HG02852 (cell line): ENCODE data around the gene BRD3OS.

ENCODE experiments used
- ATAC-seq: cut with Tn5 transposase; IDR thresholded peaks from one replicate; pipeline ENCODE4 v1.9.1; 2021; ENCODE audit warnings: mild to moderate bottlenecking, moderate library complexity; ENCODE audit not compliant: unreplicated experiment

The BRD3OS gene, protein sequence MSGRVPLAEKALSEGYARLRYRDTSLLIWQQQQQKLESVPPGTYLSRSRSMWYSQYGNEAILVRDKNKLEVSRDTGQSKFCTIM

DNA sequence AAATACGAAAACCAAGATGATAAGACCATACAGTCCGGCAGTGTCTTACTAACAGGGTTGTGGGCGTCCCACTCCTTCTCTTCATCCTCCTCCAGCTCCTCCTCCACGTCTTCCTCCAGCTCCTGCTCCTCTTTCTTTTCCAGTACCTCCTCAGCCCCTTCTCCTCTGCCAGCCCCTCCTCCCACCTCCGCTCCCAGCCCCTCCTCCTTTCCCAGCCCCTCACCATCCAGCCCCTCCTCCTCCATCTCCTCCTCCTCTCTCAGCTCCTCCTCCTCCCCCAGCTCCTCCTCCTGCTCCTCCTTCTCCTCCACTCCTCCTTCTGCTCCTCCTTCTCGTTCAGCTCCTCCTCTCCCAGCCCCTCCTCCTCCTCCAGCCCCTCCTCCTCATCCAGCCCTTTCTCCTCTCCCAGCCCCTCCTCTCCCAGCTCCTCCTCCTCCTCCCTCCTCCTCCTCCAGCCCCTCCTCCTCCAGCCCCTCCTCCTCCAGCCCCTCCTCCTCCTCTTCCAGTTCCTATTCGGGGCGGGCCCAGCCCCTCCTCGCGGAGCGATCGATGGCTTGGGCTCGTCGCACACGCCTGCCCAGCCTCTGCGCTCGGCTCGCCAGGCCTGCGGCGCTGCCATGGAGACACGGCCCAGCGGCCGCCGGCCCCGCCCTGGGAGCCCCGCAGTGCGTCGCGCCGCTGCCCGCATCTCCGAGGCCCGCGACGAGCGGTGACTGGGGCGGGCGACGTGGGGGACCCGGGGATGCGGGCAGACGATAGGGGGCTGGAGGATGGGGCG is at the start of gene BRD3OS:
Gene BRD3OS, plus strand, starts transcription at position 654 of the 778 bp plus-strand sequence. CDS start 1,267 bp downstream, outside the sequence.
- peak; percentile 72 for ATAC-seq

DNA sequence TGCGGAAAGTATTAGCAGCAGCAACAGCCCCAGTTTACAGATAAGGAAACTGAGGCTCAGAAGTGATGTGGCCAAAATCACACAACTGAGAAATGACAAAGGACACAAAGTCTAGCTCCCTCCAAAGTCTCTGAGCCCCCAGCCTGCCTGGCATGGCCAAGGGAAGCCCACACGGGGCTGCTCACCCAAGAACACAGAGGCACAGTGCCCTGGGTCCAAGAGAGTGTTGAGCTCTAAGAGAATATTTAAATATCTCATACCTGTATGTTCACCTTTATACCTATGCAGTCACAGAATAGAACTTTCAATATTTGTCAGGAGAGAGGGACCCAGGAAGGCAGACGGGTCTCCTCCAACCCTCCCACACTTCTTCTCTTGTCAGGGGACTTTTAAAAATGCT is 49.8 kb upstream of the BRD3OS start:
- ATAC-seq = no peak

DNA sequence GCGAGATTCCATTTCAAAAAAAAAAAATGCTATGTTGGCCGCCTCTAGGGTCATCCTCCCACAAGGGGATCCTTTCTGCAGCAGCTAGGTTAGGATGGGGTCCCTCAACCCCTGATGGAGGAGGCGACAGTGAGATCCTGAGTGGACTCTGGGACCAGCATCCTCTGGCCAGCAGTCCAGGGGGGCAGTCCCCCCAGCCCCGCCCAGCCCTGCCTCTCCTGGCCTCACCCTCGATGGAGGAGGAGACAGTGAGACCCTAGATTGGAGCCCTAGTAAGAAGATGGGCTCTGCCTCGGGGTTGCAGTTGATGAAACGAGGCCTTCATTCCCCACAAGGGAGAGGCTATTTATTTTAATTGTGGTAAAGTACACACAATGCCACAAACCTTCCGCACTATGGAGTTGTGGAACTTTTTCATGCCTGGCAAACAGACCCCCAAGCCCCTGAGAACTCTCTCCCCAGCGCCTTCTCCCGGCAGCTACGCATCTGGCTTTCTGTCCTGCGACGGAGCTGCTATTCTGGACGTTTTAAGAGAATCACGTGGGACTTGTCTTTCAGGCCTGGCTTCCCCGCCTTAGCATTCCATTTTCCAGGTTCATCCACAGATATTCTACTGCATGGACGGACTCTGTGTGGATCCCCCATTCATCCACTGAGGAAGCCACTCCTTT is 49.0 kb upstream of the BRD3OS start:
- ATAC-seq = no peak

DNA sequence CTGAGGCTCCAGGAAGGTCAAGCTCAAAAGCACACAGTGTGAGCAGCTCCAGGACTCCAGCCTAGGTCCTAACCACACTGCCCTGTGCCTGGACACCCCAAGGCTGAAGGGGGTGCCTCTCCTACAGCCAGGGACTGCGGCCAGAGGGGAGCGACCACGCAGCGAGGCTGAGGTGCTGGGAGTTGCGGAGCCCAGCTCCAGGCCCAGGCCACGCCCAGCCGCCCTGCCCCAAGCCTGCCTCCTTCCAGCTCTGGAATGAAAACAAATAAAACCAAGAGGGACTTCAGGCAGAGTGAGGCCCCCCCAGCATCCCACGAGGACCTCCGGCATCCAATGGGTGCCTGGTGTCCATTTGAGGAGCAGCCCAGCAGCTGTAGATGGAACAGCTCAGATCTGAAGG is 48.4 kb upstream of the BRD3OS start:
- ATAC-seq = no peak

DNA sequence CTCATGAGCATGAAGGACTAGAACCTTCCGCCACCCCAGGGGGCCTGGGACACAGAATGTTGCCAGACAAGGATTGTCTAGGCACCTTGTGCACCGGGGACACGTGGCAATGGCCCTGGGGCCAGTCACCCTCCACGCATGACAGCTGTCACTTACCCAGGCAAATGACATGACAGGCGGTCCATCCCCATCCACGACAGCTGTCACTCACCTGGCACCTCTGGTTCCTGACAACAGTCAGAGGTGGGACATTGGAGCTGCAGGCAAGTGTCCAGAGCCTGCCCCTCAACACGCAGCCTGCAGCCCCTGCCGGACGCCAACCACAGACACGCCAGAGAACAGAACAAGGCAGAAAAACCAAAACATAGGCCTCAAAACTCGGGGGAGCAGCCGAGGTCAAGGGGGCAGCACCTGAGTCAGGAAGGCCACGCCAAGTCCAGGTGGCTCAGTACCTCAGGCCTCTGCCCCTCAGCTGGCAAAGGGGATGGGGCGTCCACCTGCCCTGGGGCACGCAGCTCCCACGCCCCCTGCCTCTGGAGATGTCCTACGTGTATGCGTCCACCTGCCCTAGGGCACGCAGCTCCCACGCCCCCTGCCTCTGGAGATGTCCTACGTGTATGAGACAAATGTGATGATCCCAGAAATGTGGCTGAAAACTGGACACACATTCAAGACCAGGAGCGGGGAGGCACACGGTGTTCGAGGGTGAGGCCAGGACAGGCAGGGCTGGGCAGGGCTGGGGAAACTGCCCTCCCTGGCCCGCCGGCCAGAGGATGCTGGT is 47.7 kb upstream of the BRD3OS start:
- ATAC-seq = no peak

DNA sequence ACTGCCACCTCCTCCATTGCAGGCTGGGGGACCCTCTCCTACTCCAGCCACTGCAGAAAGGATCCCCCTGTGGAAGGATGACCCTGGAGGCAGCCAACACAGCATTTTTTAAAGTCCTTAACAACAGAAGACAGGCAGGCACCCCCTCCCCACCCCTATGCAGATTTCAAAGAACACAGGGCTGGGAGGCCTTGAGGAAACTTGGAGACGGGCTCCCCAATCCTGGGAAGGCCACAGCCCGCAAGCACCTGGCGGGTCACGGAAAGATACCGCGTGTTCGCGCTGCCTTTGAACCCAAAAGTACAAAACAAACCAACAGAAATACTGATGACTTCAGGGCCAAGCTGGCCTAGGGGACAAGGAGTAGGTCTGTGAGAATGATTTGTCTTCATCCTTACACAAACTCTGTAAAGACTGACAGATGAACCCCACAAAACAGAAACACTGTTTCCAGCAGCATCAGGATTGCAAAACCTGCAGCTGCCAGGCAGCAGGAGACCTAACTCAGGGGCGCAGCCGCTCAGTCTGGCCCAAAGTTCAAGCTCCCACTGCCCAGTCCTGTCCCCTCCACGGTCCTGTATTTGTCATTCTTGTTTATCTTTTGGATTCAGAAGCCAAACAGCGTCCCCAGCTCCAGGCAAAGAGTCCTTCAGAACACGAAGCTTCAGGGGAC is 46.9 kb upstream of the BRD3OS start:
- no peak for ATAC-seq

DNA sequence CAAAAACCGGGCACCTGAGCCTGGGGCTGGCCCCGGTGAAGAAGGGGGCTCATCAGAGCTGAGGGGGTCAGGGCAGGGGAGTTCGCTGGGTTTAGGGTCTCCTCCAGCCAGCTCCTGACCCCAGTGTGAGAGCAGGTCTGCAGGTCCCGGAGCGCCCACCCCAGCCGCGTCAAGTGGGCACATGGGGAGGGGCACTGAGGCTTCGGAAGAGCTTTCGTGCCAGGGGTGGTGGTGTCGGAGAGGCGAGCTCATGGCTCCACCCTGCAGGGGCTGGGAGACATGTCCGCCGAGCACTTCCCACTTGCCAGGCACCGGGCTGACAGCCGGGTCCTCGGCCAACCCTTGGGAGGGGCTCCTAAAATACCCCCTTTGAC is 46.4 kb upstream of the BRD3OS start:
- no peak for ATAC-seq

DNA sequence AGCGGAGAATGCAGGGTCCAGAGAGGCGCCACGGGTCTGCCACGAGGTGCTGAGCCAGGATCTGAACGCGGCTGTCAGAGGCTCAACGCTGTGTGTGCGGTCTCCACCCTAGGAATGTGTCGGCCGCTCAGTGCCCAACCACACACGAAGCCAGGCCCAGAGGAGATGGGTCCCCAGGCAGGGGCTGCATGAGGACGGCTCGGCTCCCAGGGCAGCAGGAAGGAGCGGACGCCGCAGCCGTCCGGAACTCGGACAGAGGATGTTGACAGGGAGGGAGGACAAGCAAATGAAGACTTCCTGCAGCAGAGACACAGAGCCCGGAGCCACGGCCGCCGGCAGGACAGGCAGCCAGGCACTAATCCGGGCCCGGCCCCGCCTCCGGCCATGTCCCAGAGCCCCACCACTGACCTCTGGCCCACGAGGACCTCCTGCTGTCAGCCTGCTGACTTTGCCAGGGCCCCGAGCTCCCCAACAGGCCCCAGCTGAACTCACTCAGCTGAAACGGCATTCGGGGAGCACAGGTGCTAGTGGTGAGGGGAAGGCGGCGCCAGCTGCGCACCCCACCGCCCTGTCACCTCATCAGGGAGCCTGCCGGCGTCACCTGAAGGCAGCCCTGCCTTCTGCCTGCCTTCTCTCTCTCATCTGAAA is 45.9 kb upstream of the BRD3OS start:
- no peak for ATAC-seq

DNA sequence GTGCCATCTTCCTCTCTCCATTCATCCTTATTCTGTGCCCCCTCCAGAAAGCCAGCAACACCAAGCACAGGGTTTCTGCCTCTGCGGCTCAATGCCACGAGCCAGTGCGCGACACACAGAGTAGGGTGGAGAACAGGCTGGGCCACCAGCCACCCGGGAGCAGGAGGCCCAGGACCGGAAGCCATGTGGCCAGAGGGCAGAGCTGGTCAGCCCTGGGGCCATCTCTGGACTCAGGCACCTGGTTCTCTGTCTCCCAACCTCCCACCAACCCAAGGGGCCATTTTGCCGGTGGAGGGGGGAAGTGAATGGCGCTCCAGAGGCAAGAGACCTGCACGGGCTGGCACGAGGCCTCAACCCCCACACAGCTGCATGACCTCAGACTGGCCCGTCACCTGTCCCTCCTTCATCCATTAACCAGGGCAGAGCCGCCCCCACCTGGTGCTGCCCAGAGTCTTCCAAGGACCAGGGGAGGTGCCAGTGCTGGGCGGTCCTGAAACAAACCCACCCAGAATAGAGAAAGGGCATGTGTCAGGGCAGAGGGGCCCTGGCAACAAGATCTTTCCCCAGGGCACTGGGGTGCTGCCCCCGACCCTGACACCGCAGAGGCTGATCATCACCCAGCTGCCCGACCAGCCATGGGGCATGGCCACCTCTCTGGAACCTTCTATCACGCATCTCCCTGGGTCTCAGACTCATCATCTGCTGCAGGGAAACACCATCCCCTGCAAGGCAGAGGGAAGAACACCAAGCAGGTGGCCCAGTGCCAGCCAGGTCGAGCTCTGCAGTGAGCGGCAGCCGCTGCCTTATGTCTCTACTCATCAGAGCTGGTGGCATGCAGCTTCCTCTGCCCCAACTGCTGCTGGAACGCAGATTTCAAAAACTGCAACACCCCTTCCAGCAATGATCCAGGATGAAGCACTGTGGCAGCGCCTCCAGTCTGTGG is 45.1 kb upstream of the BRD3OS start:
- ATAC-seq = no peak

DNA sequence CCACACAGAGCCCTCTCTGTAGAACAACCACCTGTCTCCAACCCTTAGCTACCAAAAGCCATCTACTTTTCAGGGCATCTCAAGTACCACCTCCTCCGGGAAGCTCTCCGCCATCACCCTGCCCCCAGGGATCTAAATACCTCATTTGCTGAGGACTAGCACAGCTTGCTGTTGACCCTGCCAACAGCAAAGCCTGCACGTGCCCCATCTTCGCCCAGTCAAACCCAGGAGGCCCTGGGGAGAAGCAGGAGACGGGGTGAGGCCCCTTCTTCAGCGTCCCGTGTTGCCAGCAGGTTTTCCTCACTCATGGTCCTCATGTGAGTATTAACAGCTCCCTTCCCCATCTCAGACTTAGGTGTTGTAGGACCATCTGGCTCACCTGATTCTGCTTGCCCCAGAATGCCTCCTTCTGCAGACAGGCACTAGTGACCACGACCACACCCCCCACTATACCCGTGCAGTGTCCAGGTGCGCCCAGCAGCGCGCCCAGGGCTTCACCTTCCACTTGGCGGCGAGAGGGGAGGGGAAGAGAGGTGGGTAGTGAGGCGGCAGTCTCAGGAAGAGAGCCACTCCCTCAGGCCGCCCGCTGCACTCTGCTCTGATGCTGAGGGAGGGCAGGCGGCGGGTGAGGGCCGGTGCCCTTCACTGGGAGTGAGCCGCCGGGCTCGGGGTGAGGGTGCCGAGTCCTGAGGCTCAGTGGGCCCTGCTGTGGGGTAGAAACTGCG is 44.3 kb upstream of the BRD3OS start:
- no peak for ATAC-seq

DNA sequence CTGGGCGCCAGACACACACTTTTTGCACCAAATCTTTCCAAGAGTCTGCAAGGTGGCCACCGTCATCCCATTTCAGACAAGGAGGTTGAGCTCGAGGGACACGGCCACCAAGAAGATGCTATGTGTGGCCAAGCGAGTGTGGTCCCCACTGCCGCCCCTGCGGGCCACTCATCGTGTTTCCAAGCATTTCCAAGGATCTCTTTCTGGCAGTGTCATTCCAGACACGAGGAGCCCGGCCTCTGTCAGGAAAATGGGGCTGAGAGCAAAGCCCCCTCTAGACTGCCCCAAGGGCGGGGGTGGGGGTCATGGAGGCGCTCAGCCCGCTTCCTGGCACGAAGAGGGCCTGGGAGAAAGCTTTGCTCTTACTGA is 43.7 kb upstream of the BRD3OS start:
- ATAC-seq = no peak

DNA sequence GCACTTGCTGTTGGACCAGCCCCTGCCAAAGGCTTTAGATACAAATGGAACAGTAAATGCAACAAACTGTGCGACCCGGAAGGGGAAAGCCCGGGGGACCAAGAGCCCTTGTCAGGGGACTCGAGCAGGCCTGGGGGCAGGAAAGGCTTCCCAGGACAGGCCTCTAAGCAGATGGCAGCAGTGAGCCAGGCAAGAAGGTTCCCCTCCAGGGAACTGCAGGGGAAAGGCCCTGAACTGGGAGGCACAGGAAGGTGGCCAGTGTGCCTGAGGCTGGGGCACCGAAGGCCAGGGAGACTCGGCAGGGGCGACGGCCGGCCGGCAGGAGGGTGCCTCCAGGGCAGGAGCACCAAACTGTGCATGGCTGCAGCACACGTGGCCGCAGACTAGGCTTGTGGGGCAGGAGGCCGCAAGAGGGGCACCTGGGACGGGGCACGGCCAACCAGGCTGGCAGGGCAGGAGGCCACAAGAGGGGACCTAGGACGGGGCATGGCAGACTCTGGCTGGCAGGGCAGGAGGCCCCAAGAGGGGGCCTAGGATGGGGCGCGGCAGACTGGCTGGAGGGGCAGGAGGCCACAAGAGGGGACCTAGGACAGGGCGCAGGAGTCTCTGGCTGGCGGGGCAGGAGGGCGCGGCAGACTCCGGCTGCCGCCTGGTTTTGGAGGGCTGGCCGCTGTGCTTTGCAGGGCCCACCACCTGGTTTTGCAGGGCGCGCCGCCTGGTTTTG is 43.2 kb upstream of the BRD3OS start:
- no peak for ATAC-seq

DNA sequence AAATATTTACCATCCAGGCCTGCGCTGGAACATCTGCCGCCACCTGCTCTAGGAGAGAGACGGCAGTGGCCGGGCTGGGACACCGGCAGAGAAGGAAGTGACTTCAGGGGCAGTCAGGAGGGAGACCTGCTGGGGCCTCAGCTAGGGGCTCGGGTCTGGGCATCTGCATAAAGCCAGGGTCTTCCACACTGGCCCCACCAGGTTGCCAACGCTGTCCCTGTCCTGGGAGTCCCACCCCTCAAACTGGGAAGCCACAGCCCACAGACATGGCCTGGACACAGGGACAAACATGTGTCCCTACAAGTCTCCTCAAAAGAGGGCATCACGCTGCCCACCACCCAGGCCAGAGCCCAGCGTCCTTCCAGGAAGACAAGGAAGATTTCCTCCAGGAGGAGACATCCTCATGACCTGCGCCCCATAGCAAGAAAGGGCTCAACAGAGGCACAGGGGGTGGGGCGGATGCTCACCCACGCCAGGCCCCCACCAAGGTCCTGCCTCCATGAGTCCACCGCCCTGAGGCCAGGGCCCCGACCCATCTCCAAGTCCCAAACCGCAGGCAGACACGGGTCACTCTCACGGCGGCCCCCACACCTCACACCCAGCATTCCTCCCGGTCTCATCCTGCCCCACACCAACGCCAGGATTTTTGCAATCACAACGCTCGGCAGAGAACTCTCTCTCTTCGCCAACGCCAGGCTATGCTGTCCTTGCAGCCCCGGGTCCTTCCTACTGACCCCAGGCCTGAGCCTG is 42.1 kb upstream of the BRD3OS start:
- no peak for ATAC-seq

DNA sequence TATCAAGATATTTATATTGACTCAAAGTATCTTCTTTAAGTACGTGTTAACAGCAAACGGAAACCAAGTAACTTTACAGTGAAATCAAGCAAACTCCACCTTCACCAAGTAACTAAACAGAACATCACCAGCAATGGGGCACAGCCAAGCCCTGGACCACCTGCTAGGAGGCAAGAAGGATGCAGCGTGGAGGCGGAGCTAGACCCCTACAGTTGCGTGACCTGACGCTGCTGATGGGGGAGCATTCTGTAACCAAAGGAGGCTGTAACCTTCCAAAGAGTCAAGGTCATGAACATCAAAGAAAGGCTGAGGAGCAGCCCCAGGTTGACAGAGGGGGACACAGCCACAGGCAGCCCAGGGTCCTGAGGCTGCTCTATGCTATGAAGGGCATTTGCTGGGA is 39.2 kb upstream of the BRD3OS start:
- no peak for ATAC-seq

DNA sequence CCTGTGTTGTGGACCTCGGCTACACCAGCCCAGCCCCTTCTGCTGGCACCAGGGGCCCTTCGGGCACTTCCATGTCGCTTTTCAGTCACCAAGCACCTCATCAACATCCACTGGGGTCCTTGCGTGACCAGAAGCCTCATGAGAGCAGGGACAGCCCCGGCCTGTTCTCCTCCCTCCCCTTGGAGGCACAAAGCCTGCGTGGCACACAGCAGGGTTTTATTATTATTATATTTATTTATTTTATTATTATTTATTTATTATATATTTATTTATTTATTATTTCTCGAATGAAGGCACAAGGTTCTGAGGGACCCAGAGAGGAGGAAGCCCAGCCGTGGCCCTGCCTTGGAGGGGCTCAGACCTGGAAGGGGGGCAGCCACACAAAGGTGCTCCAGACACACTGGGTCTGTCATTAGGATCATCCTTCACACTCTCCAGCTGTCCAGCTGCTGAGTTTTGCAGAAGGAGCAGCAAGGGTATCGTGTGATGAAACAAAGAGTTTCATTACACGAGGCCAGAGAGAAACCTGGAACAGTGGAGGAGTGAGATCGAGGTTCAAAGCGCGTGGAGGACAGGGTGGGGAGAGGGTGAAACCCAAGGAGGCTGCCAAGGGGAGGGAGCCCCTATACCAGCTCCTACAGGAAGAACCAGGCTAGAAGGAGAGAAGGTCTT is 38.4 kb upstream of the BRD3OS start:
- no peak for ATAC-seq

DNA sequence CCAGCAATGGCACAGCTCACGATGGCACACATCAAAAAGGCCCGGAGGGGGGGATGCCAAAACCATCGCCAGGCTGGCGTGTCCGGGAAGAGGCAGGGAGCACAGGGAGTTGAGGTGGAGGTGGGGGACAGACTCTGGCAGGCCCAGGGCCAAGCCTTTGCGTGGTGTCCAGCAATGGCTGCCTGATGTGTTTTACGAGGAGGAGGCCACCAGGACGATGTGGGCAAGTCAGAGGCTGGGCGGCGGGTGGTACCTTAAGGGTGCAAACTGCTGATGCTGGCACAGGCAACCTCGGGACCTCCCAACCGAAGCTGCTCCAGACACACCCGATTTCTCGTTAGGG is 37.9 kb upstream of the BRD3OS start:
- no peak for ATAC-seq
